GM12878 (cell line): ENCODE measurements around the gene TNNT3. TPM values are rescaled to one million over a fixed set of nuclear protein-coding genes. Genes with fewer than 3 reads are reported as not detected.

ENCODE experiments used
- ATAC-seq: fragments of 200-7000 bp; cut with Tn5 transposase; 3 replicates; pipeline ENCODE4 v1.9.1; 2020; ENCODE audit warnings: mild to moderate bottlenecking, moderate library complexity
- BruUV-seq: library from RNA; stranded (reverse); fragments of 400-500 nt; replicated peaks from 2 replicates; lab custom pipeline; 2021; lab: Mats Ljungman, UMichigan
- CTCF ChIA-PET: fragments of 300-600 bp; sonication (Branson Sonifier 250); formaldehyde crosslinking; extraction: SDS; loops from one replicate; lab custom pipeline; 2021; ENCODE audit warnings: inconsistent platforms; lab: Yijun Ruan, JAX
- POLR2A ChIA-PET: fragments of 350-600 bp; formaldehyde crosslinking; extraction: SDS; loops from one replicate; lab custom pipeline; 2021; ENCODE audit warnings: inconsistent platforms; lab: Charles Lee
- RAD21 ChIA-PET: fragments of 300-600 bp; sonication (Branson Sonifier 250); formaldehyde crosslinking; loops from one replicate; lab custom pipeline; 2023; ENCODE audit warnings: antibody characterized with exemption; ENCODE audit not compliant: unreplicated experiment; lab: Charles Lee
- SMC1A ChIA-PET: fragments of 300-600 bp; sonication (Branson Sonifier 250); formaldehyde crosslinking; loops from one replicate; lab custom pipeline; 2023; ENCODE audit not compliant: unreplicated experiment, uncharacterized antibody; lab: Charles Lee
- DNase-seq: peaks from one replicate; pipeline ENCODE4 v3.0.0-alpha.2; 2011; ENCODE audit warnings: low read depth, low spot score
- FAIRE-seq: peaks from 3 replicates; lab custom pipeline; 2011; peaks lifted over from hg19 to GRCh38; lab: Jason Lieb, UNC
- H2AFZ ChIP-seq: 2 replicates; pipeline ENCODE4 v1.6.0; 2011; ENCODE audit warnings: low read depth, low read length, control low read depth; ENCODE audit not compliant: control insufficient read depth
- H3K27ac ChIP-seq: 2 replicates; pipeline ENCODE4 v1.5.1; 2011; ENCODE audit warnings: control low read depth; ENCODE audit not compliant: control insufficient read depth, insufficient read depth
- H3K27me3 ChIP-seq, 2 experiments: replicated peaks in 1 of 2; 2 replicates each; pipeline versions ENCODE4 v1.6.0 to v1.6.1; 2011; ENCODE audit warnings: low read length in 1 of 2; ENCODE audit not compliant: control insufficient read depth in 2 of 2, insufficient read depth in 2 of 2
- H3K36me3 ChIP-seq, 2 experiments: 2 replicates each; pipeline ENCODE4 v1.5.1; 2011; ENCODE audit warnings: low read length in 1 of 2; ENCODE audit not compliant: control insufficient read depth in 2 of 2, insufficient read depth in 2 of 2
- H3K4me1 ChIP-seq: 2 replicates; pipeline ENCODE4 v1.6.1; 2011; ENCODE audit warnings: mild to moderate bottlenecking, low read length, moderate library complexity, mixed read lengths; ENCODE audit not compliant: control insufficient read depth, insufficient read depth
- H3K4me2 ChIP-seq: 2 replicates; pipeline ENCODE4 v1.6.0; 2011; ENCODE audit warnings: control low read depth; ENCODE audit not compliant: control insufficient read depth, insufficient read depth
- H3K4me3 ChIP-seq: fragments of 200-600 bp; sonication (generic); 2 replicates; pipeline ENCODE4 v1.5.1; 2016
- H3K79me2 ChIP-seq: 2 replicates; pipeline ENCODE4 v1.6.0; 2011; ENCODE audit warnings: low read length; ENCODE audit not compliant: control insufficient read depth, insufficient read depth
- H3K9ac ChIP-seq: 2 replicates; pipeline ENCODE4 v1.8.0; 2011; ENCODE audit warnings: low read length, control low read depth, mixed read lengths; ENCODE audit not compliant: control insufficient read depth, insufficient read depth
- H3K9me3 ChIP-seq: replicated peaks from 3 replicates; pipeline ENCODE4 v1.5.1; 2011; ENCODE audit warnings: mild to moderate bottlenecking, low read length; ENCODE audit not compliant: control insufficient read depth, insufficient read depth
- H4K20me1 ChIP-seq: 2 replicates; pipeline ENCODE4 v1.6.0; 2011; ENCODE audit not compliant: control insufficient read depth, insufficient read depth
- BACH1 ChIP-seq: fragments of 450-650 bp; IDR thresholded peaks from 2 replicates; pipeline ENCODE4 v1.6.1; 2017; ENCODE audit warnings: mild to moderate bottlenecking, borderline replicate concordance
- CBX3 ChIP-seq: fragments of 200-600 bp; sonication (generic); IDR thresholded peaks from 2 replicates; pipeline ENCODE4 v1.6.1; 2016; ENCODE audit warnings: low read depth, borderline replicate concordance
- EP300 ChIP-seq, 2 experiments: fragments of 150-350 bp in 1 of 2; IDR thresholded peaks; 2 replicates each; pipeline ENCODE4 v1.6.1; 2011 to 2012; ENCODE audit warnings: low read depth in 2 of 2, low read length in 2 of 2, borderline replicate concordance in 1 of 2, improper control_type of control experiment in 1 of 2, inconsistent platforms in 1 of 2; ENCODE audit not compliant: control insufficient read depth in 1 of 2
- MAX ChIP-seq: IDR thresholded peaks from 2 replicates; pipeline ENCODE4 v1.6.1; 2012; ENCODE audit warnings: low read depth, low read length, improper control_type of control experiment
- MTA3 ChIP-seq: IDR thresholded peaks from 2 replicates; pipeline ENCODE4 v1.6.1; 2012; ENCODE audit warnings: low read length, inconsistent platforms, borderline replicate concordance
- MYB ChIP-seq: fragments of 150-350 bp; IDR thresholded peaks from 2 replicates; pipeline ENCODE4 v1.6.1; 2014; ENCODE audit warnings: mild to moderate bottlenecking, low read depth, low read length, borderline replicate concordance
- NKRF ChIP-seq: fragments of 450-650 bp; conservative IDR thresholded peaks from 2 replicates; pipeline ENCODE4 v1.6.1; 2017; ENCODE audit warnings: mild to moderate bottlenecking, moderate library complexity
- NR2F1 ChIP-seq: fragments of 450-650 bp; conservative IDR thresholded peaks from 2 replicates; pipeline ENCODE4 v1.6.1; 2017; ENCODE audit warnings: mild to moderate bottlenecking
- TCF3 ChIP-seq: IDR thresholded peaks from 2 replicates; pipeline ENCODE4 v1.6.1; 2012; ENCODE audit warnings: low read depth, mild to moderate bottlenecking, low read length, borderline replicate concordance; ENCODE audit not compliant: insufficient read depth
- ZNF217 ChIP-seq: fragments of 450-650 bp; IDR thresholded peaks from 2 replicates; pipeline ENCODE4 v1.6.1; 2017; ENCODE audit warnings: antibody characterized with exemption, mild to moderate bottlenecking
- WGBS: methylation state at CpG from one replicate; pipeline ENCODE4 v1.1.6; 2016; ENCODE audit warnings: low lambda C conversion rate; ENCODE audit not compliant: insufficient replicate concordance, insufficient coverage; ENCODE audit errors: missing lambda C conversion rate; 5-methylcytosine and 5-hydroxymethylcytosine counted together
- in situ Hi-C: fragments of 300-500 bp; cut with MboI; formaldehyde crosslinking; loops from 9 replicates; pipeline ENCODE4 v1.14.3; 2018; ENCODE audit warnings: mixed read lengths
- intact Hi-C: fragments of 100-400 bp; cut with micrococcal nuclease; formaldehyde crosslinking; loops from one replicate; pipeline ENCODE4 v1.14.2; 2022; ENCODE audit not compliant: unreplicated experiment
- polyA plus RNA-seq, 11 experiments: library from polyadenylated mRNA; depleted of rRNA in 4 of 11; unstranded in 6 of 11; stranded (reverse) in 5 of 11; fragments of >200 nt; fragmentation: Nextera tagmentation in 4 of 11; fragmentation: Illumina TruSeq in 1 of 11; extraction: Ambion mirVana in 4 of 11; extraction: Trizol in 1 of 11; gene quantifications; 1 replicate in 1 of 11; 2 replicates in 10 of 11; pipeline versions ENCODE4 v1.2.1 to v1.2.3, GENCODE V29; 2011 to 2016; ENCODE audit warnings: inconsistent platforms in 2 of 11, missing spikeins in 2 of 11, low read depth in 1 of 11
- total RNA-seq, 4 experiments: library from RNA; depleted of rRNA in 3 of 4; stranded (reverse); fragments of >200 nt in 3 of 4; fragmentation: Illumina TruSeq in 1 of 4; extraction: Trizol in 1 of 4; gene quantifications; 2 replicates each; pipeline versions ENCODE4 v1.2.1 to v1.2.3, GENCODE V29; 2013 to 2021
- TF ChIP-seq, protein P1 (sequence below): fragments of 450-650 bp; IDR thresholded peaks from 2 replicates; pipeline ENCODE4 v1.6.1; 2017; ENCODE audit warnings: borderline replicate concordance
- TF ChIP-seq, protein P2 (sequence below), 3 experiments: IDR thresholded peaks in 2 of 3; conservative IDR thresholded peaks in 1 of 3; 2 replicates each; pipeline ENCODE4 v1.5.1; 2011; ENCODE audit warnings: low read depth in 3 of 3, low read length in 3 of 3, mild to moderate bottlenecking in 3 of 3, control low read depth in 2 of 3, moderate library complexity in 2 of 3, inconsistent platforms in 1 of 3, mixed read lengths in 1 of 3; ENCODE audit not compliant: control insufficient read depth in 2 of 3, insufficient read depth in 1 of 3; ENCODE audit errors: extremely low read depth in 1 of 3
- TF ChIP-seq, protein P3 (sequence below): fragments of 150-350 bp; IDR thresholded peaks from 2 replicates; pipeline ENCODE4 v1.6.1; 2016; ENCODE audit warnings: low read depth, low read length

Gene TNNT3
- total and polyA plus RNA-seq, 10 of the 15 experiments (the other 5 are each of a cell fraction or from before 2014, with no cell fraction given), result 0.40 to 0.50 TPM; not detected in 8

DNA sequence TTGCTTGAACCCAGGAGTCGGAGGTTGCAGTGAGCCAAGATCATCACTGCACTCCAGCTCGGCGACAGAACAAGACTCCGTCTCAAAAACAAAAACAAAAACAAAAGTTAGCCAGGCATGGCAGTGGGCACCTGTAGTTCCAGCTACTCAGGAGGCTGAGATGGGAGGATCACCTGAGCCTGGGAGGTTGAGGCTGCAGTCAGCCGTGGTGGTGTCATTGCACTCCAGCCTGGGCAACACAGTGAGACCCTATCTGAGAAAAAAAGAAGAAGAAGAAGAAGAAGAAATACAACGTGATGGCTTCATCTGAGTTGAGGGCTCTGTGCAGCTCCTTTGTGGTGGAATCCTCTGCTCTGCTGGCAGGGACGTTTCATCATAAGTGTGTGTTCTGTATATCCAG, 10.0 kb upstream of the TNNT3 start:
- TF ChIP-seq MYB (no peak), CBX3 (no peak), ZNF217 (no peak), BACH1 (no peak), EP300 (IDR thresholded peaks at IDR 0.05; ENCODE audit: borderline replicate concordance in 1 of 2, control insufficient read depth in 1 of 2, low read depth in 2 of 2, low read length in 2 of 2) (no peak), MAX (no peak), NKRF (no peak), NR2F1 (no peak), TCF3 (no peak), MTA3 (no peak)
- TF ChIP-seq, protein P1, sequence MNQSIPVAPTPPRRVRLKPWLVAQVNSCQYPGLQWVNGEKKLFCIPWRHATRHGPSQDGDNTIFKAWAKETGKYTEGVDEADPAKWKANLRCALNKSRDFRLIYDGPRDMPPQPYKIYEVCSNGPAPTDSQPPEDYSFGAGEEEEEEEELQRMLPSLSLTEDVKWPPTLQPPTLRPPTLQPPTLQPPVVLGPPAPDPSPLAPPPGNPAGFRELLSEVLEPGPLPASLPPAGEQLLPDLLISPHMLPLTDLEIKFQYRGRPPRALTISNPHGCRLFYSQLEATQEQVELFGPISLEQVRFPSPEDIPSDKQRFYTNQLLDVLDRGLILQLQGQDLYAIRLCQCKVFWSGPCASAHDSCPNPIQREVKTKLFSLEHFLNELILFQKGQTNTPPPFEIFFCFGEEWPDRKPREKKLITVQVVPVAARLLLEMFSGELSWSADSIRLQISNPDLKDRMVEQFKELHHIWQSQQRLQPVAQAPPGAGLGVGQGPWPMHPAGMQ, result no peak
- TF ChIP-seq, protein P2, sequence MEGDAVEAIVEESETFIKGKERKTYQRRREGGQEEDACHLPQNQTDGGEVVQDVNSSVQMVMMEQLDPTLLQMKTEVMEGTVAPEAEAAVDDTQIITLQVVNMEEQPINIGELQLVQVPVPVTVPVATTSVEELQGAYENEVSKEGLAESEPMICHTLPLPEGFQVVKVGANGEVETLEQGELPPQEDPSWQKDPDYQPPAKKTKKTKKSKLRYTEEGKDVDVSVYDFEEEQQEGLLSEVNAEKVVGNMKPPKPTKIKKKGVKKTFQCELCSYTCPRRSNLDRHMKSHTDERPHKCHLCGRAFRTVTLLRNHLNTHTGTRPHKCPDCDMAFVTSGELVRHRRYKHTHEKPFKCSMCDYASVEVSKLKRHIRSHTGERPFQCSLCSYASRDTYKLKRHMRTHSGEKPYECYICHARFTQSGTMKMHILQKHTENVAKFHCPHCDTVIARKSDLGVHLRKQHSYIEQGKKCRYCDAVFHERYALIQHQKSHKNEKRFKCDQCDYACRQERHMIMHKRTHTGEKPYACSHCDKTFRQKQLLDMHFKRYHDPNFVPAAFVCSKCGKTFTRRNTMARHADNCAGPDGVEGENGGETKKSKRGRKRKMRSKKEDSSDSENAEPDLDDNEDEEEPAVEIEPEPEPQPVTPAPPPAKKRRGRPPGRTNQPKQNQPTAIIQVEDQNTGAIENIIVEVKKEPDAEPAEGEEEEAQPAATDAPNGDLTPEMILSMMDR (IDR thresholded peaks at IDR 0.05 in 2 of 3, conservative IDR thresholded peaks at IDR 0.05 in 1 of 3; ENCODE audit: control insufficient read depth in 2 of 3, extremely low read depth in 1 of 3, insufficient read depth in 1 of 3, low read depth in 3 of 3, low read length in 3 of 3), result no peak
- TF ChIP-seq, protein P3, sequence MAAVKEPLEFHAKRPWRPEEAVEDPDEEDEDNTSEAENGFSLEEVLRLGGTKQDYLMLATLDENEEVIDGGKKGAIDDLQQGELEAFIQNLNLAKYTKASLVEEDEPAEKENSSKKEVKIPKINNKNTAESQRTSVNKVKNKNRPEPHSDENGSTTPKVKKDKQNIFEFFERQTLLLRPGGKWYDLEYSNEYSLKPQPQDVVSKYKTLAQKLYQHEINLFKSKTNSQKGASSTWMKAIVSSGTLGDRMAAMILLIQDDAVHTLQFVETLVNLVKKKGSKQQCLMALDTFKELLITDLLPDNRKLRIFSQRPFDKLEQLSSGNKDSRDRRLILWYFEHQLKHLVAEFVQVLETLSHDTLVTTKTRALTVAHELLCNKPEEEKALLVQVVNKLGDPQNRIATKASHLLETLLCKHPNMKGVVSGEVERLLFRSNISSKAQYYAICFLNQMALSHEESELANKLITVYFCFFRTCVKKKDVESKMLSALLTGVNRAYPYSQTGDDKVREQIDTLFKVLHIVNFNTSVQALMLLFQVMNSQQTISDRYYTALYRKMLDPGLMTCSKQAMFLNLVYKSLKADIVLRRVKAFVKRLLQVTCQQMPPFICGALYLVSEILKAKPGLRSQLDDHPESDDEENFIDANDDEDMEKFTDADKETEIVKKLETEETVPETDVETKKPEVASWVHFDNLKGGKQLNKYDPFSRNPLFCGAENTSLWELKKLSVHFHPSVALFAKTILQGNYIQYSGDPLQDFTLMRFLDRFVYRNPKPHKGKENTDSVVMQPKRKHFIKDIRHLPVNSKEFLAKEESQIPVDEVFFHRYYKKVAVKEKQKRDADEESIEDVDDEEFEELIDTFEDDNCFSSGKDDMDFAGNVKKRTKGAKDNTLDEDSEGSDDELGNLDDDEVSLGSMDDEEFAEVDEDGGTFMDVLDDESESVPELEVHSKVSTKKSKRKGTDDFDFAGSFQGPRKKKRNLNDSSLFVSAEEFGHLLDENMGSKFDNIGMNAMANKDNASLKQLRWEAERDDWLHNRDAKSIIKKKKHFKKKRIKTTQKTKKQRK, result no peak
- no peaks in the 10 kb centered on the region for H3K9me3 ChIP-seq
- no peaks in the 10 kb centered on the region for H3K36me3 ChIP-seq
- no TSS peak for BruUV-seq
- CTCF ChIA-PET, result no interaction called here
- H3K4me1 ChIP-seq, result no peaks in the 10 kb centered on the region
- H3K4me3 ChIP-seq, result no peak overlapping the region
- H3K9ac ChIP-seq, result no peak overlapping the region
- intact Hi-C loops (no loop called here), in situ Hi-C loops (no loop called here)
- no peak overlapping the region for H3K4me2 ChIP-seq
- DNase-seq (no peak), FAIRE-seq (no peak), ATAC-seq (no peak)
- H3K27me3 ChIP-seq, result no peaks in the 10 kb centered on the region; a peak in 1 of 4 replicates
- no peak overlapping the region for H3K27ac ChIP-seq
- no peaks in the 10 kb centered on the region for H3K79me2 ChIP-seq
- no peaks in the 10 kb centered on the region for H4K20me1 ChIP-seq
- no peak overlapping the region for H2AFZ ChIP-seq
- SMC1A ChIA-PET, result no interaction called here
- POLR2A ChIA-PET, result no interaction called here
- 59% methylated on average over 7 of the region's 7 CpGs for WGBS
- RAD21 ChIA-PET, result no interaction called here
